GM18499 (cell line): ENCODE measurements around the gene UBXN11.

ENCODE experiments used
- ATAC-seq: cut with Tn5 transposase; IDR thresholded peaks from one replicate; pipeline ENCODE4 v1.9.1; 2021; ENCODE audit warnings: moderate number of reproducible peaks; ENCODE audit not compliant: insufficient read depth, unreplicated experiment

Gene UBXN11

GRCh38 chr1:26277261-26277661 is 29.2 kb downstream of the UBXN11 start:
- no peak for ATAC-seq

DNA sequence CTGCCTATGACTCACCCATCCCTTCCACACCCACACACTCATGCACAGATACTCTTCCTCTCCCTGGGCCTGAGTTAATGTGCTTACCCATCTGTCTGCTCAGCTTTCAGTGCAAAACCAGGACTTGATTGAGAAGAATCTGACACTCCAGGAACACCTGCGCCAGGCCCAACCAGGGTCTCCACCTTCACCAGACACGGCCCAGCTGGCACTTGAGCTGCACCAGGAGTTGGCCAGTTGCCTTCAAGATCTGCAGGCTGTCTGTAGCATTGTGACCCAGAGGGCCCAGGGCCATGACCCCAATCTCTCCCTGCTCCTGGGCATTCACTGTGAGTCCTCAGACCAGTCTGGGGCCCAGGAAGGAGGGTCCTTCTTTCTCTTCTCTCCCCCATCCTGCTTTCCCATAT is 30.0 kb downstream of the UBXN11 start:
- no peak for ATAC-seq

- no peak for ATAC-seq
Observed at GRCh38 chr1:26275580-26276431, 30.6 kb downstream of the UBXN11 start.

GRCh38 chr1:26274801-26275425 is 31.5 kb downstream of the UBXN11 start:
- no peak for ATAC-seq

- ATAC-seq: no peak
Observed at GRCh38 chr1:26269198-26269550, 37.3 kb downstream of the UBXN11 start.

DNA sequence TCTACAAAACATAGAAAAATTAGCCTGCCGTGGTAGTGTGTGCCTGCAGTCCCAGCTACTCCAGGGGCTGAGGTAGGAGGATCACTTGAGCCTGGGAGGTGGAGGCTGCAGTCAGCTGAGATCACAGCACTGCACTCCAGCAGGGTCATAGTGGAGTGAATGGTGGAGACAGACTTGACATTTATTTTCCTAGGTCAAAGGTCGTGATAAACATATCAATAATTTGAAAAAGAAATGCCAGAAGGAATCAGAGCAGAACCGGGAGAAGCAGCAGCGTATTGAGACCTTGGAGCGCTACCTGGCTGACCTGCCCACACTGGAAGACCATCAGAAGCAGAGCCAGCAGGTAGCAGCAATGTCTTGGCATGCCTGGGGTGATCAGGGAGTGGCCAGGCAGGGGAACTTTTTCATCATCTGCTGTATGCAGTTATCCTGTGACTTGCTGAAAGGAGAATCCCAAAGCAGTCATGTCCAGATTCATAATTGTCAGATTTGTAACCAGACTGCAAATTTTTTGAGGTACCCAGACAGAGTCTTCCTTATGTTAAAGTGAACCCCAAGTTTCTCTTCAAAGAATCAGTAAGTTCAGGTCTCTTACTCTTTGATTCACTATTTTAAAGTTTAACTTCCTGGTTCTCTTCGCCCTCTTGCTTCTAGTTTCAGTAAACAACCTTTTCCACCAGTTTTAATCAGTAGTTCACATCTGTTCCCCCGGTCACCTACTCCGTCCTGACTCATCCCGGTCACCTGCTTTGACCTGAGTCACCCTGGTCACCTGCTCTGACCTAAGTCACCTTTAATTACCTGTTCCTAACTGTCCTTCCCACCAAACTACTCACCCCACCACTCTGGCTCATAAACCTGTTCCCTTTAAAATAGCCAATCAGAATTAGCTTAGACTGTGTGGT is 37.9 kb downstream of the UBXN11 start:
- ATAC-seq: no peak

GRCh38 chr1:26265405-26265804 is 41.0 kb downstream of the UBXN11 start:
- ATAC-seq: no peak

DNA sequence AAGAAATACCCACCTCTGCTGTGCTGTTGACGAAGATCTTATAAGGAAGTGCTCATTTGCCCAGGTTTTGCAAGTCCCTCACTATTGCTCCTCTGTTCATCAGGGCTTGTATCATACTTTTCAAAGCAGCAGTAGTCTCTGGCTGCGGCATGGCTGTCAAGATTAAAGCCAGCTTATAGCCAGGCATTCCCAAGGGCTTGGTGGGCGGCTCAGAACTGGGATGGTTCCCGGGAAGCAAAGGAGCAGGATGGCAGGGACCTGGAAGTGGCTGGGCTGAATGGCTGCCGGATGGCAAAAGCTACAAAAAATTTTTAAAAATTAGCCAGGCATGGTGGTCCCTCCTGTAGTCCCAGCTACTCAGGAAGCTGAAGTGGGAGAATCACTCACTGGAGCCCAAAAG is 43.2 kb downstream of the UBXN11 start:
- ATAC-seq: no peak

DNA sequence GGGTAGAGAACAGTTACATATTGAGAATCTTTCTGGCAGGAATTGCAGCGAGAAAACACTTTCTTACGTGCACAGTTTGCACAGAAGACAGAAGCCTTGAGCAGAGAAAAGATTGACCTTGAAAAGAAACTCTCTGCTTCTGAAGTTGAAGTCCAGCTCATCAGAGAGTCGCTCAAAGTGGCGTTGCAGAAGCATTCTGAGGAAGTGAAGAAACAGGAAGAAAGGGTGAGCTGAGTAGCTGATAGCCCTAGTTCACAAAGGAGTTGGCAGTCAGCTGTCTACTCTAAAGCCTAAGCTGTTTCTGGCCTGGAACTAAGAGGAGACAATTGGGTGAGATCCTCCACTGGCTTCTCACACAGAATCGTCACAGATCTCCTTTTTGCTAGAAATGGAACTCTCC is 46.9 kb downstream of the UBXN11 start:
- ATAC-seq: no peak

DNA sequence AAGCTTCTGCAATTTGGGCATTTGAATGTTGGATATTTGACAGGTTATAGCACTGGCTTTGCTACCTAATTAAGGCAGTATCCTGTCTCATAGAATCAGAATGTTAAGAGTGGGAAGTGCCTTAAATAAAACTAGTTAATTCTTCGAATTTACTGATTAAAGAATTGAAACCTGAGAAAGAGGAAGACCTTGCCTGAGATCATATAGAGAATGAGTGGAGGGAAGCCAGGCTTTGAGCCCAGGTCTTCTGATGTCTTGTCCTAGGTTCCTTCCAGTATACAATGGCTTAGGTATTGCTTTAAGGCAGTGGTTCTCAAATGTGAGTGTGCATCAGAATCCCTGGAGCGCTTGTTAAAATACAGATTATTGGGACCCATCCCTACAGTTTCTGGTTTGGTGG is 47.4 kb downstream of the UBXN11 start:
- no peak for ATAC-seq

DNA sequence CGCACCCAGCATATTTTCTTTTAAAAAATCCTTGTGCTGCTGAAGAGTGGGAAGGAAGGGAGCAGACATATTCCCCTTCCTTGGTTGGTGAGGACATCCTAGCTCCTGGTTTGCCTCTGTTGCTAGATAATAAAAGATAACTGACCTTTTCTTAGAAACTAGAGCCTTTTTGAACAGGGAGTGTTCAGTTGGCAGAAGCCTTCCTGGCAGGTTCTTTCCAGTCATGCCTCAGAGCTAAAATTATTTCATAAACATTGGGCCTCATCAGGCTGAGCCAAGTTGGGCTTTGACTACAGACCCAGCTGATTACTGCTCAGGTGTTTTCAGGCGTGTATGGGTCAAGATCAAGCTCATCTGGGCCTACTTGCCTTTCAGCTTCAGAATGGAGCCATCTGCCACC is 49.2 kb downstream of the UBXN11 start:
- ATAC-seq: no peak

- no peak for ATAC-seq
Observed at GRCh38 chr1:26254404-26254803, 52.0 kb downstream of the UBXN11 start.

- no peak for ATAC-seq
Observed at GRCh38 chr1:26252718-26253117, 53.7 kb downstream of the UBXN11 start.

DNA sequence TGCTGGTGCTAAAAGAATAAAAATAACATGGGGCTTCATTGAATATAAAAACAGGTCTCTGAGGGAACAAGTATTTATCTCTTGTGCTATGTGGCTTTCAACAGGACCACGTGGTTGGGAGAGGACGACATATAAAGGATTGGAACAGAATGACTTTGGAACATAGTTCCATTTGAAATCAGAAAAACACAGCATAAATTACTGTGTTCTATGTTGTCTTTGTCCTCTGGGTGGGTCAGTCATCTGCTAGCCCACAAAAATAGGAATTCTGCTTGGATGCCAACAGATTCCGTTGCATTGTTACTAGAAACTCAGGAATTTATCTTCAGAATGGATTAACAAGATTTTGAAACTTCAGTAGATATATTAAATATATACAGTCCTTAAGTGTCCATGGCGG is 66.5 kb downstream of the UBXN11 start:
- ATAC-seq: no peak

GRCh38 chr1:26237230-26237966 is 69.0 kb downstream of the UBXN11 start:
- ATAC-seq: no peak

DNA sequence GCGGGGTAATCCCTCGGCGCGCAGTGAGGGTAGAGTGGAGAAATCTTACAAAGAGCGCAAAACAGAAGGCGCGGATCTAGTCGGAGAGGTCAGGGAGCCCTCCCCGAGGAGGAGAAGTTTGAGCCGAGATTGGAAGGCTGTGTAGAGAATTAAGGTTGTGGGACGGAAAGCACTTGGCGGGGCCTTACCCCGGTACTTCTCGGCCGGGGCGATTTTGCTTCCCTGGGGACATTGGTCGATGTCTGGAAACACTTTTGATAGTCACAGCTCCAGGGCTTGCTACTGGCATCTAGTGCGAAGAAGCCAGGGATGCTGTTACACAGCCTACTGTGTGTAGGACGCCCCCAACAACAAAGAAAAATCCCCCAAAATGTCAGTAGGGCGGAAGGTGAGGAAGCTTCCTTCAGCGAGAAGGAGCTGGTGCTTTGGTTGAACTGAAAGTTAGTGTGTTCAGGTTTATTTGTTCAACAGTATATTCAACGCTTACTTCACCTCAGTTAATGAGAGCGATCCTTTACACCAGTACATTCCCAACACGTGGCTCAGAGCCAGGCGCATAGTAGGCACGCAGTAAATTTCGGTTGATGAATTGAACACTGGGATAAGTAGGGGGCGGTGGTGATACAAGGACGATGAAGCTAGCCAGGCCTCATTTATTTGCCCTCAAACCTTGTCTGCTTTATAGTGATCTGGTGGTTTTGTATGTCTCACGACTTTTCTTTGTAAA is 71.6 kb downstream of the UBXN11 start:
- ATAC-seq: no peak

DNA sequence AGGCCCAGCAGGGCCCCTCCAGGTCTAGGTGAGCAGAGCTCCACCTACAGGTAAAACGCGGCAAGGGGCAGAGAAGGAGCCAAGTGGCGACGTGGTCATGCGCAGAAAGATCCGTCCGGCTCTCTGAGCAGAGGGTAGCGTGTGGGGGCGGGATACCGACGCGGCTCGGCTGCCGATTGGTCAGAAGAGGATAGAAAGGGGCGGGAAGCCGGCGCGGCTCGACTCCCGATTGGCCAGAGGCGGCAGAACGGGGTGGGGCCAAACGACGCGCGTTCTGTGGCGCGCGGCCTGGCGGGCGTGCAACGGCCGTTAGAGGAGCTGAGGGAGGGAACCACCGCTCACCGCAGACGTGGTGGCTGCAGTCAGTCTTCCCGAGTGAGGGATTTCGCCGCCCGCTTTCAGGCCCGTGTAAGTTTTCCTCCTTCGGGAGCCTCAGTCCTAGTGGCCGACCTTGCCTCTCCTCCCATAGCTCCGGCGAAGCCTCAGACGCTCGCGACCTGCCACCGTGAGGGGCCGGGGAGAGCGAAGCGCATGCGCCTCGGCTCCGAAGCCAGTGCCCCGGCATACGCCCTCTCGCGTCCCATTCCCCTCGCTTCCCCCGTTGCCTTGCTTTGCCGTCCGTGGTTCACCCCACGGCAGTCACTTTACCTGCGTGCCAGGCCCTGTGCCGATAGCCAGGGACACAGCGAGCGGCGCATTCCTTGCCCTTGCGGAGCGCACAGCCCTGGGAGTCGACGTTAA is 72.4 kb downstream of the UBXN11 start, which contains the start of gene CEP85:
Gene CEP85, plus strand, starts transcription at position 298 of the 741 bp plus-strand sequence. CDS start 5,584 bp downstream, outside the sequence.
- peak; percentile 87 for ATAC-seq
